Measurements from ENCODE around the gene SLITRK3.

SLITRK3 gene, protein sequence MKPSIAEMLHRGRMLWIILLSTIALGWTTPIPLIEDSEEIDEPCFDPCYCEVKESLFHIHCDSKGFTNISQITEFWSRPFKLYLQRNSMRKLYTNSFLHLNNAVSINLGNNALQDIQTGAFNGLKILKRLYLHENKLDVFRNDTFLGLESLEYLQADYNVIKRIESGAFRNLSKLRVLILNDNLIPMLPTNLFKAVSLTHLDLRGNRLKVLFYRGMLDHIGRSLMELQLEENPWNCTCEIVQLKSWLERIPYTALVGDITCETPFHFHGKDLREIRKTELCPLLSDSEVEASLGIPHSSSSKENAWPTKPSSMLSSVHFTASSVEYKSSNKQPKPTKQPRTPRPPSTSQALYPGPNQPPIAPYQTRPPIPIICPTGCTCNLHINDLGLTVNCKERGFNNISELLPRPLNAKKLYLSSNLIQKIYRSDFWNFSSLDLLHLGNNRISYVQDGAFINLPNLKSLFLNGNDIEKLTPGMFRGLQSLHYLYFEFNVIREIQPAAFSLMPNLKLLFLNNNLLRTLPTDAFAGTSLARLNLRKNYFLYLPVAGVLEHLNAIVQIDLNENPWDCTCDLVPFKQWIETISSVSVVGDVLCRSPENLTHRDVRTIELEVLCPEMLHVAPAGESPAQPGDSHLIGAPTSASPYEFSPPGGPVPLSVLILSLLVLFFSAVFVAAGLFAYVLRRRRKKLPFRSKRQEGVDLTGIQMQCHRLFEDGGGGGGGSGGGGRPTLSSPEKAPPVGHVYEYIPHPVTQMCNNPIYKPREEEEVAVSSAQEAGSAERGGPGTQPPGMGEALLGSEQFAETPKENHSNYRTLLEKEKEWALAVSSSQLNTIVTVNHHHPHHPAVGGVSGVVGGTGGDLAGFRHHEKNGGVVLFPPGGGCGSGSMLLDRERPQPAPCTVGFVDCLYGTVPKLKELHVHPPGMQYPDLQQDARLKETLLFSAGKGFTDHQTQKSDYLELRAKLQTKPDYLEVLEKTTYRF

GRCh38 chr3:165195640-165196576, at the start of gene SLITRK3:
TSS of gene SLITRK3 (minus strand) at chr3:165196384. CDS start at chr3:165190830, 5,554 bp downstream.
- peak; percentile 44 for DNase-seq (ENCODE audit: low read depth, low spot score)

- no peak for DNase-seq (ENCODE audit: low read depth, low spot score)
Observed at GRCh38 chr3:165243597-165243996, 47.4 kb upstream of the SLITRK3 start.

GRCh38 chr3:165233501-165234195, 37.5 kb upstream of the SLITRK3 start:
- DNase-seq (ENCODE audit: low read depth, low spot score), result no peak

DNA sequence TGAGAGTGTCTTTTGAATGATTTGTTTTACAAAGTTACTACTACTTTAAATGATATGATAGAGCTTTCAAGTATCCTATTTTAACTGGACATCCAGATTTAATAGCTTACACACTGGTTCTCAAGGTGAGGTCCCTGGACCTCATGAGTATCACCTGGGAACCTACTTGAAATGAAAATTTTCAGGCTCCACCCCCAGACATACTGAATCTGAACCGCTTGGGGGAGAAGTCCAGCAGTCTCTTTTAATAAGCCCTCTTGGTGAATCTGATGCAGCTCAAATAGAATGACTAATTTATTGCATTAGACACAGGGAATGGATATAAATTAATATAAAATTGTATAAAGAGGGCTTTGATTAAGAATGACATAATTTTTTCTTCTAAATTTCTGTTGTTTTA, 29.4 kb upstream of the SLITRK3 start:
- DNase-seq (ENCODE audit: low read depth, low spot score), result no peak

- DNase-seq (ENCODE audit: low read depth, low spot score), result no peak
Observed at GRCh38 chr3:165217739-165218138, 21.6 kb upstream of the SLITRK3 start.

- no peak for DNase-seq (ENCODE audit: low read depth, low spot score)
Observed at GRCh38 chr3:165212580-165212979, 16.4 kb upstream of the SLITRK3 start.

DNA sequence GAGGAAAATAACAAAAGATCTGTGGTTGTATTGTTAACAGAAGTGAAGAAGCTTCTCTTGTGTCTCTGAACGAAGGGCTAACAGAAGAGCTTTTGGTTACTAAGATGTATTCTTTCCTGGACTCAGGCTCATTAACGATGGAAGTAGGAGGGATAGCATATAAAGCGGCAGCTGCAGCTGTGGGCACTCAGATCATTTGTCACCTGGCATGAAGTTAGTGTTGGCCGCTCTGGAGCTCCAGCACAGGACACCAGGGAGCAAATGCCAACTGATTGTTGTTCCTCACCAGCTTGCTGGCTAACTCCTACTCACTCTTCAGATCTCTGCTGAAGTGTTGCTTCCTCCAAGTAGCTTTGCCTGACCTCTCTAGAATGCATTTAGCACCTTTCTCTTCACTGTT, 15.5 kb upstream of the SLITRK3 start:
- no peak for DNase-seq (ENCODE audit: low read depth, low spot score)

DNA sequence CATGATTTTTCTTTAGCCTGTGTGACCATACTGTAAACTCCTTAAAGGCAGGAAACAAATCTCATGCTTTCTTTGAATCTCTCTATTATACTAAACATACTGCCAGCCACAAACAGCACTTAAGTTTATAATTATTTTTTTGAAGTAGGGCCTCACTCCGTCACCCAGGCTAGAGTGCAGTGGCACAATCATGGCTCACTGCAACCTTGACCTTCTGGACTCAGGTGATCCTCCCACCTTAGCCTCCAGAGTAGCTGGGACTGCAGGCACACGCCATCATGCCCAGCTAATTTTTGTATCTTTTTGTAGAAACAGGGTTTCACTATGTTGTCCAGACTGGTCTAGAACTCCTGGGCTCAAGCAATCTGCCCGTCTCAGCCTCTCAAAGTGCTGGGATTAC, 14.5 kb upstream of the SLITRK3 start:
- DNase-seq (ENCODE audit: low read depth, low spot score), result no peak

DNA sequence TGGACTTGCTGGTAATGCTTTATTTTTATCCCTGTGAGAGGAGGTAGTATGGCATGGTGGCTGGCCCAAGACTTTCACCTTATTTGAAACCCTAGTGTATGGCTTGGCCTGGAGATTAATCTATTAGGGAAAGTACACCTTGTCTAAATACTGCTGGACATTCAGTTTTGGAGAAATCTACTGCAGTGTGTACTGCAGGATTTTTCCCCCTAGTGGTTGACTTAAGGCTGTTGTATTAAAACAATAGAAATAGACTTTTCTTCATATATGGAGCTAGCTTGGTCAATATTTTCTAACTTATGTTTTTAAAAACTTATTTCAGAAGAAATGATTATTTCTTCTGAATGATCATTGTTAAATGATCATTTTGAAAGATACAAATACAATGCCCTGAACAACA, 13.9 kb upstream of the SLITRK3 start:
- DNase-seq (ENCODE audit: low read depth, low spot score), result no peak

DNA sequence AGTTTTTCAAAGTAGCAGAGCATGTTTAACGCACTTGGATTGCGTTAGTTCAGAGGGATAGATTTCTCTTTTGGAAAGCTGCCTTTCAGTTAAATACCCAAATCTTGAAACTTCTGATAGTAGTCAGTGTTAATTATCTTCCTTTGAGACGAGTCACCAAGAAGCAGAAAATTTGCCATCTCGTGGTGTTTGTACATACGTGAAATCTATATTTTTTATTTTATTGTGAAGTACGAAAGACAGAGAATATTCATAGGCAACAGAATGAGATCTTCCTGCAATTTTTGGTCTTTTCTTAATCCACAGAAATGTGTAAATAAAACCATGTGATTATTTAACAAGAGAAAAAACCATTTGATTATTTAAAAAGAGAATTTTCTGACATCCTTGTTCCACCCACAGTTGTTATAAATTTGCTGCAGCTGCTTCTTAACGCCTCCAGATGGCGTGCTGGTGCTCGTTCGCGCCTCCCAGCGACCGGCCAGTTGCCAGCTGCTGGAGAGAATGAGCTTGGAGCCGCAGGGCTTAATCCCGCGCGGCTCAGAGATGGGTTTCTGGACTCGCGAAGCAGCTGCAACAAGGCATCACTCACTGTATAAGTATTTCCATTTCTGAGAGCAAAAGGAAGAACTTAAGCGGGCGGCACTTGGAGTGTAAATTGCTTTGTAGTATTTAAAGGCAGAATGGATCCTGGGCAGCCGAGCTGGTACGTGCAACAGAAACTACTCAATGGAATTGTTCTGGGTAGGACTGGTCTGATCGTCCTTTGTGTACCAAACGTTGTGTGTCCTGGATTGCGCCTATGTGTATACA, 10.5 kb upstream of the SLITRK3 start:
- DNase-seq (ENCODE audit: low read depth, low spot score), result peak; percentile 82

DNA sequence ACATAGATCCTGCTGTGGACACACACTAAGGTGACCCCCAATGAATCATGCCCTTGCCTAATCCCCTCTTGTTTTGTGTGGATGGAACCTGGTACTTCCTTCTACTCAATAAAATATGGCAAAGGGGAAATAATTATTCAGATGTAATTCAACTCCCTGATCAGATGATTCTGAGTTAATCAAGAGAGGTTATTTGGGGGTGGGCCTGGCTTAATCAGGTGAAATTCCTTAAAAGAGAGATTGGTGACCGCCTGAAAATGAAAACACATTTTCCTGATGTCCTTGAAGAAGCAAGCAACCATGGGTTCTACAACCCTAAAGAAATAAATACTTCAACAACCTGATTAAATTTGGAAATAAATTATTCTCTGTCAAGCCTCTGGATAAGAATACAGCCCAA, 8.3 kb upstream of the SLITRK3 start:
- DNase-seq (ENCODE audit: low read depth, low spot score), result no peak

DNA sequence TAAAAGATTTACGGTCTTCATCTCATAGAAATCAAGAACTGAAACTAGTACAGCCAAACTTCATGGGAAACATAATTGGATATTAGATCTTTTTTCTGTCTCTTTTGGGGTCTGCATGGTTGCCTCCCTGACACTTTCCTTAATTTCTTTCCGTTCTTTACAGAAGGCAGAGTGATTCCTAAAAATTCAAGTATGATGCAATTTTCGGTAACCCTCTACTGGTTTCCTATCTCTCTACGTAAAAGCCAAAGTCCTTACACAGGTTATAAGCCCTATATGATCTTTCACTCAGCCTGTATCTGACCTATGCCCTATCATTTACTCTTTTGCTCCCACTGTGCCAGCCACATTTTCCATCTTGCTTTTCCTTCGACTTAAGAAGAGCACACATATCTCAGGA, 6.8 kb upstream of the SLITRK3 start:
- DNase-seq (ENCODE audit: low read depth, low spot score), result no peak

DNA sequence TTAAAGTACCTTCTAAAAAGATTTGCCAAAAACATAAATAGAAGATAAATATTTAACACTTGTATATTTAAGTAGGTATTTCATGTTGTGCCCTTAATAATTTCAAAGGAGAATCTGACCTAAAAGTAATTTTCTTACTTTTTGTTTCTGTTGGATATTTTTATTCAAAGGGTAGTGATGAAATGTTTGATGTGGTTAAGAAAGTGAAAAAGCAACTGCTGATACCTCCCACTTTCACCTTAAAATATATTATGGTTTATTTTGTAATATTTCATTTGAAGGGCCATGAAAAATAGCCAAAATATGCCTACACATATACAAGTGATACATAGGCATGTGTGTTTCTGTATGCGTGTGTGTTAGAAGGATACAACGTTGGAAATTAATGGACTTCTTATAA, 5.8 kb upstream of the SLITRK3 start:
- no peak for DNase-seq (ENCODE audit: low read depth, low spot score)

DNA sequence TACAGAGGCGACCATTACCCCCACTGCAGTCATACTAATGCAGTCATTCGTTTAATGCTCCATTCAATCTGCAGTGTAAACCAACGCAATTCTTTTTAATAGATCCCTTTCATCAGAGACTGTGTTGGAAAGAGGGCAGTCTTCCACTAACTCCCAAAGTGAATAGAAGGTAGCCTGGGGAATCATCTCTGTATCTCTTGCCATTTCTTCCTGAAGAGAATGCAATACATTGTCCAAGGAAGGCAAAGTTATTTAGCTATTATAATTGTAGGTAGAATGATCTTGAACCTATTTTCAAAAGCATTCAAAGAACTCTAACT, 1.3 kb upstream of the SLITRK3 start:
- DNase-seq (ENCODE audit: low read depth, low spot score), result no peak

GRCh38 chr3:165196577-165197480, 645 bp upstream of the SLITRK3 start:
- DNase-seq (ENCODE audit: low read depth, low spot score), result peak; percentile 11

DNA sequence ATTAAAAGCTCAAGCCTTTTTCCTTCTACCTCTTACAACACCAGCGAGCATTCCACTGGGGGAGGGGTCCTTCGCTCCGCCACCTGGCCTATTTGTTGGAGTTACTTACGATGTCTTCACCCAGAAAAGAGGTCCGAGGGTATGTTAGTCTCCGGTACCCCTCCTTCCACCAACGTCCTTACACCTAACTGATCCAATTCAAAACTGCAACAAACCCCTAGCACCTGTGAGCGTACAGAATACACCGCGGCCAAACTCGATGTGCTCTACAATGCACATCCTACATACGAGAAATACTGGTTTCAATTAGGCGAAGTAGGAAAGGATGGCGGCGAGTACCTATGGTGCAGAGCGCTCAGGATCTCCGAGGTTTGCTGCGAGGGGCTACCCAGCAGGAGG, 944 bp downstream of the SLITRK3 start:
- peak; percentile 25 for DNase-seq (ENCODE audit: low read depth, low spot score)

DNA sequence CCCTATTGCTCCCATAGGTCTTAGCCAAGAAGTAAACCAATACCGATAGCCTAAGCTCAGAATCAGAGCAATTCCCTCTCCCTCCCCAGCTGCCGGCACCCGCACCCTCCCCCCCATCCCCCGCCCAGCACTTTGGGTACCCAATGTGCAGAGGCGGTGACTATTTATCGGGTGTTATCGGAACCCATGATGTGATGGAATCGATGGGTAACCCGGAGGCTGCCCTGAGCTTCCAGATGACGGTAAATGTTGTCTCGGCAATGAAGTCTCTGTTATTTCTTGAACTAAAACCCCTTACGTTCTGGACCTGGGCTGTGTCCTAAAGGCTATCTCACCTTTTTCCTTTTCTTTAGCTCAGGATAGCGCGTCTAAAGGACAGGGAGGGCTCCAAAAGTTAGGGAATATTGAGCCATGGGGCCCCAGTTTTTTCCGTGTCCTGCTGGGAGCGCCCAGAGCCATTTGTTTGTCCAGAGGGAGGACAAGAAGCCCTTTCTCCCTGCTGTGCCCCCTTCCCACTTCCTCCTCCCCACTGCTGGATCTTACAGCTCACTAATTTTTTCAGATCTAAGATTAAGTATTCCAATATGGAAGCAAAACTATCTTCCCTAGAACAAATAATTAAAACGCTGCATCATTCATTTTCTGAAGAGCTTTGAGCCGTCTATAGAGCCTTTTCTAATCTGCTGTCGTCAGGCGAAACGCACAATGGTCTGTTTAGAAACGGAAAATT, 1.5 kb downstream of the SLITRK3 start:
- peak; percentile 8 for DNase-seq (ENCODE audit: low read depth, low spot score)
